ENCODE data around the gene HELZ. TPM values are rescaled to one million over a fixed set of nuclear protein-coding genes. Genes with fewer than 3 reads are reported as not detected.
A peak's percentile ranks its signal among the peaks of the same experiment; 100 is the strongest.
"Not testable (repeated sequence)": the region's sequence is repeated elsewhere in the genome, so short reads cannot be mapped to it uniquely, and the experiment has no call there.

HELZ gene
- total RNA-seq, 1 donor from 2014 or later: 63.5 TPM

- H3K4me1 Mint-ChIP-seq (ENCODE audit: unreplicated experiment): peaks cover 25% of the 10 kb centered on the region
- TF ChIP-seq, protein P1, sequence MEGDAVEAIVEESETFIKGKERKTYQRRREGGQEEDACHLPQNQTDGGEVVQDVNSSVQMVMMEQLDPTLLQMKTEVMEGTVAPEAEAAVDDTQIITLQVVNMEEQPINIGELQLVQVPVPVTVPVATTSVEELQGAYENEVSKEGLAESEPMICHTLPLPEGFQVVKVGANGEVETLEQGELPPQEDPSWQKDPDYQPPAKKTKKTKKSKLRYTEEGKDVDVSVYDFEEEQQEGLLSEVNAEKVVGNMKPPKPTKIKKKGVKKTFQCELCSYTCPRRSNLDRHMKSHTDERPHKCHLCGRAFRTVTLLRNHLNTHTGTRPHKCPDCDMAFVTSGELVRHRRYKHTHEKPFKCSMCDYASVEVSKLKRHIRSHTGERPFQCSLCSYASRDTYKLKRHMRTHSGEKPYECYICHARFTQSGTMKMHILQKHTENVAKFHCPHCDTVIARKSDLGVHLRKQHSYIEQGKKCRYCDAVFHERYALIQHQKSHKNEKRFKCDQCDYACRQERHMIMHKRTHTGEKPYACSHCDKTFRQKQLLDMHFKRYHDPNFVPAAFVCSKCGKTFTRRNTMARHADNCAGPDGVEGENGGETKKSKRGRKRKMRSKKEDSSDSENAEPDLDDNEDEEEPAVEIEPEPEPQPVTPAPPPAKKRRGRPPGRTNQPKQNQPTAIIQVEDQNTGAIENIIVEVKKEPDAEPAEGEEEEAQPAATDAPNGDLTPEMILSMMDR (IDR thresholded peaks at IDR 0.05): no peak
- H3K27me3 Mint-ChIP-seq (ENCODE audit: unreplicated experiment): no peaks in the 10 kb centered on the region
- H3K27ac Mint-ChIP-seq (ENCODE audit: unreplicated experiment): no peak overlapping the region
- H3K36me3 Mint-ChIP-seq (ENCODE audit: unreplicated experiment): peaks cover 35% of the 10 kb centered on the region
- no peaks in the 10 kb centered on the region for H3K9me3 Mint-ChIP-seq (ENCODE audit: unreplicated experiment)
- no peak for DNase-seq (ENCODE audit: extremely low spot score, unreplicated experiment)
- H3K4me3 Mint-ChIP-seq (ENCODE audit: unreplicated experiment): no peak overlapping the region
Observed at GRCh38 chr17:67130768-67131167, 114.2 kb downstream of the HELZ start.

GRCh38 chr17:67129283-67129682, 115.7 kb downstream of the HELZ start:
- H3K27me3 Mint-ChIP-seq (ENCODE audit: unreplicated experiment): no peaks in the 10 kb centered on the region
- H3K4me3 Mint-ChIP-seq (ENCODE audit: unreplicated experiment): no peak overlapping the region
- peaks cover 30% of the 10 kb centered on the region for H3K36me3 Mint-ChIP-seq (ENCODE audit: unreplicated experiment)
- no peak for DNase-seq (ENCODE audit: extremely low spot score, unreplicated experiment)
- no peaks in the 10 kb centered on the region for H3K9me3 Mint-ChIP-seq (ENCODE audit: unreplicated experiment)
- TF ChIP-seq, protein P1 (IDR thresholded peaks at IDR 0.05): no peak
- no peak overlapping the region for H3K27ac Mint-ChIP-seq (ENCODE audit: unreplicated experiment)
- peaks cover 23% of the 10 kb centered on the region for H3K4me1 Mint-ChIP-seq (ENCODE audit: unreplicated experiment)

- Mint-ChIP-seq H3K36me3 (ENCODE audit: unreplicated experiment) (peaks cover 28% of the 10 kb centered on the region), H3K27me3 (ENCODE audit: unreplicated experiment) (no peaks in the 10 kb centered on the region), H3K4me3 (ENCODE audit: unreplicated experiment) (no peak overlapping the region), H3K27ac (ENCODE audit: unreplicated experiment) (peak overlapping the region; percentile 56), H3K4me1 (ENCODE audit: unreplicated experiment) (peaks cover 23% of the 10 kb centered on the region), H3K9me3 (ENCODE audit: unreplicated experiment) (no peaks in the 10 kb centered on the region)
- DNase-seq (ENCODE audit: extremely low spot score, unreplicated experiment): no peak
- TF ChIP-seq, protein P1 (IDR thresholded peaks at IDR 0.05): no peak
Observed at GRCh38 chr17:67128700-67129099, 116.3 kb downstream of the HELZ start.

DNA sequence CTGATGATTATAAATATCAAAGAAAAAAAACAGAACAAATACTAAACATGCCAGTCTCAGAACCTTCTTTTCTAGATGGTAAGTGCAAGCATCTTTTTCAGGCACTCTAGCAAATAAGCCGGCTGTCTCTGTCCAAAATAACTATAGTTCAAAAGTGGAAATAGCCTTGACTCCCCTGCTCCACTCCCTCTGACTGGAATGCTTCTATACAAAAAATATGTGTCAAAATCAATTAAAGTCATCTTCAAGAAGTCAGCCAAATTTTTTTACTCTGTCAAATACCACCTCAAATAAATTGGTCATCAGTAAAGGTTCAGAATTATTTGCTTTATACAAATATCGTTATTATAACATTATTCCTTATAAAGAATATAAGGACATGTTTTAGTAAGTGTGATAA, 117.1 kb downstream of the HELZ start:
- TF ChIP-seq, protein P1 (IDR thresholded peaks at IDR 0.05): no peak
- DNase-seq (ENCODE audit: extremely low spot score, unreplicated experiment): no peak
- H3K27me3 Mint-ChIP-seq (ENCODE audit: unreplicated experiment): no peaks in the 10 kb centered on the region
- peaks cover 26% of the 10 kb centered on the region for H3K36me3 Mint-ChIP-seq (ENCODE audit: unreplicated experiment)
- H3K27ac Mint-ChIP-seq (ENCODE audit: unreplicated experiment): no peak overlapping the region
- no peak overlapping the region for H3K4me3 Mint-ChIP-seq (ENCODE audit: unreplicated experiment)
- no peaks in the 10 kb centered on the region for H3K9me3 Mint-ChIP-seq (ENCODE audit: unreplicated experiment)
- peaks cover 22% of the 10 kb centered on the region for H3K4me1 Mint-ChIP-seq (ENCODE audit: unreplicated experiment)

DNA sequence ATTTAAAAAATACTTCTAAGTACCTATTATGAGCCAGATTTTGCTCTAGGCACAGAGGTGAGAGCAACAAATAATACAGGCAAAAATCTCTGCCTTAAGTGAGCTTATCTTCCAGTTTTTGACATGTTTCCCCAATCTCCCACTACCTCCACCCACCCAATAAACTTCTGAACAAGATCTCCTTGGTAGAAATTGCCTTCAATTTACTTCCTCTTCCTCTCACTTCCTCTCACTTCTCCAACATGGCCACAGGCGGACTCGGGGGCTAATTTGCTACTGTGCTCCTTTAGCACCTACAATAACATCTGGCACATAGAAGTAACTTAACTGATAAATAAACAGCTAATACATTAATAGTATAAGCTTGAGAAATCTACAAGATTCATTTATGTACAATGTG, 118.0 kb downstream of the HELZ start:
- peaks cover 25% of the 10 kb centered on the region for H3K36me3 Mint-ChIP-seq (ENCODE audit: unreplicated experiment)
- TF ChIP-seq, protein P1 (IDR thresholded peaks at IDR 0.05): no peak
- no peak overlapping the region for H3K4me3 Mint-ChIP-seq (ENCODE audit: unreplicated experiment)
- no peak overlapping the region for H3K27ac Mint-ChIP-seq (ENCODE audit: unreplicated experiment)
- H3K4me1 Mint-ChIP-seq (ENCODE audit: unreplicated experiment): peaks cover 22% of the 10 kb centered on the region
- DNase-seq (ENCODE audit: extremely low spot score, unreplicated experiment): no peak
- no peaks in the 10 kb centered on the region for H3K9me3 Mint-ChIP-seq (ENCODE audit: unreplicated experiment)
- no peaks in the 10 kb centered on the region for H3K27me3 Mint-ChIP-seq (ENCODE audit: unreplicated experiment)

GRCh38 chr17:67126543-67126942, 118.5 kb downstream of the HELZ start:
- Mint-ChIP-seq H3K36me3 (ENCODE audit: unreplicated experiment) (peaks cover 20% of the 10 kb centered on the region), H3K4me1 (ENCODE audit: unreplicated experiment) (peaks cover 20% of the 10 kb centered on the region)
- H3K27me3 Mint-ChIP-seq (ENCODE audit: unreplicated experiment); H3K4me3 Mint-ChIP-seq (ENCODE audit: unreplicated experiment); H3K27ac Mint-ChIP-seq (ENCODE audit: unreplicated experiment); H3K9me3 Mint-ChIP-seq (ENCODE audit: unreplicated experiment); DNase-seq (ENCODE audit: extremely low spot score, unreplicated experiment): not testable (repeated sequence)

All from osteocyte (in vitro differentiated cells).